C4-2B (cell line): ENCODE data around the gene GPR26.

Experiments used
- CTCF ChIP-seq: fragments of 450-650 bp; conservative IDR thresholded peaks from 2 replicates; pipeline ENCODE4 v1.5.1; 2017; ENCODE audit warnings: mild to moderate bottlenecking
- ZFX ChIP-seq: fragments of 450-650 bp; IDR thresholded peaks from 2 replicates; pipeline ENCODE4 v1.6.1; 2017

GRCh38 chr10:123651421-123652047, 14.6 kb upstream of the GPR26 start:
- TF ChIP-seq CTCF (no peak), ZFX (no peak)
